Middle frontal gyrus (tissue), 1 donor: ENCODE results near the gene C14orf180.
"Not testable (repeated sequence)": the region's sequence is repeated elsewhere in the genome, so short reads cannot be mapped to it uniquely, and the experiment has no call there.

ENCODE experiments used
- DNase-seq: peaks from one replicate; pipeline ENCODE4 v3.0.0-alpha.2; 2015; ENCODE audit warnings: low spot score; ENCODE audit errors: extremely low spot score

The C14orf180 gene

DNA sequence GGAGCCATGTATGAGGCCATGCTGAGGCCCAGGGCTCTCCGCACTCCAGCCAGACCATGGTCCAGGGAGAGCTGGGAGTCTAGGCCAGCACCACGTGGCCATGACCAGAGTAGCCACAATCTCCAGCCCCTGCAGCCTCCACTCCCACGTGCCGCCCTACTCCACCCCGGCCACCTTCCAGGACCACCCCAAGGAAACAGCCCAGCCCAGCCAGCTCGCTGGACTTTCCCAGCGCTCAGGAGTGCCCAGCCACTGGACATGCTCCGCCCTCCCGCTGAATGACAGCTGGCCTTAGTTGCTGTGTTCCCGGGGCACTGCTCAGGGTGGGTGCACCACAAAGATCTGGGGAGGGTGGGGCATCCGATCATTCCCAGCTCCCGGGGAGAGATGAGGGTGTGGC is 2.1 kb upstream of the C14orf180 start:
- no peak for DNase-seq

DNA sequence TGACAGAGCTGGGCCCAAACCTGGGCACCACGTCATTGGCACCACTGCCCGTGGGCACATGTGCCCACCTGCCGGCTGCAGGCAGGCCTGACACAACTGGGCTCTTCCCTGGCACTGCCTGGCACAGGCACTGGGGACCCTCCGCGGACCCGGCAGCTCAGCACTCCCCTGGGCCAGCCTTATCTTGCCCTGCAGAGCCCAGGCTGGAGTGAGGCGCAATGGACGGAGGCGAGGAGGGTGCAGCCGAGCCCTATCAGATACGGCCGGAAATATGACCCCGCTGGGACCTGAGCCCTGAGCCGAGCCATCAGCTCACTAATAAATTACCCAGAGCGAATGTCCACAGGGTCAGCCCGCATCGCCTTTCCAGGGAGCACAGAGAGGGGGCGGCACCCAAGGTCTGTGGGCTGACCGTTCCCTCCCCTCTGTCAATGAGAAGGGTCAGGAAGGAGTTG is 1.7 kb upstream of the C14orf180 start:
- no peak for DNase-seq

DNA sequence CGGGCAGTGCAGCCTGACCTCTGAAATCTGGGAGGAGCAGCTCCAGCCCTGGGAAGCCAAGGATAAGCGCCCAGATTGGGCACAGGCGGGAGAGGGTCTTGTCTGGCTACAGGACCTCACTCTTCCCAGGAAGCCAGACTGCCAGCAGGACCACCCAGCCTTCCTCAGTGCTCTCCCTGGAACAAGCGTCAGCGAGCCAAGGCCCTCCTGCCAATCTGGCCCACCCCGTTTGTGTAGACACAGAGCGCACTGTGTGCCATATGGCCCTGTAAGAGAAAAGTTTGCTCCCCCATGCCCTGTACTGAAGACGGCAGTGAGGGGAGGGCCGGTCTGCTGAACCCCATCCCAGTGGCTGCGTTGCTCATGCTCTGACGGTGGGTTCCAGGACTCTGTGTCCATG is 1.2 kb upstream of the C14orf180 start:
- DNase-seq = no peak

DNA sequence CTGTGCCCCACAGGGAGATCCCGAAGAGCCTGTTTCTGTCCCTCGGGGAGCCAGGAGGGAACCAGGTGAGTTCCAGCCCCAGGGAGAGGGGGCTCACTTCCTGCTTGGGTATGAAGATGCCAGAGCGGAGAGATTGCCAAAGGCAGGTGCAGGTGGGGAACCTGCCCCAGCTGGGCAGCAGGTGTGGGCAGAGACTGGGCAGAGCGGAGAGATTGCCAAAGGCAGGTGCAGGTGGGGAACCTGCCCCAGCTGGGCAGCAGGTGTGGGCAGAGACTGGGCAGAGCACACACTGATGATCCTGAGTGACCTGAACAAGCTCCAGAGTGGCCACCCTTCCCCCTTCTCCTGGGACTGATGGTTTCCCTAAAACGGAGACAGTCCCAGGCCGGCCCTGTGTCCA is 375 bp downstream of the C14orf180 start:
- DNase-seq = not testable (repeated sequence)

DNA sequence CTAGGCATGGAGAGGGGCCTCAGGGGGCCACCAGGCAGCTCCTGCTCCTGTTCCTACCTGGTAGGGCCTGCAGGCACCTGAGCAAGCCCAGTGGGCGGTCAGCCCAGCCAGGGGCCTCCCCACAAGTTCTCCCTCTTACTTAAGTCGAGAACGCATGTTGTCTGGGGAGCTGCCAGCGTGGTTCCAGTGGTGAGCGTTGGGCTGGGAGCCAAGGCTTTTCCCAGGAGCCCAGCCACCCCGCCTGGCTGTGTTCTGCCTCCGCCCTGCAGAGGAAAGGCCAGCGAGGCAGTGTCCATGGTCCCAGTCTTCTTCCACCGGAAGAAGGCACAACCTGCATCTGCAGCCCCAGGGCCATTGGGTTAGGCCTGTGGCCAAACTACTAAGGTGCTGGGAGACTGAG is 1.4 kb downstream of the C14orf180 start:
- DNase-seq = no peak

DNA sequence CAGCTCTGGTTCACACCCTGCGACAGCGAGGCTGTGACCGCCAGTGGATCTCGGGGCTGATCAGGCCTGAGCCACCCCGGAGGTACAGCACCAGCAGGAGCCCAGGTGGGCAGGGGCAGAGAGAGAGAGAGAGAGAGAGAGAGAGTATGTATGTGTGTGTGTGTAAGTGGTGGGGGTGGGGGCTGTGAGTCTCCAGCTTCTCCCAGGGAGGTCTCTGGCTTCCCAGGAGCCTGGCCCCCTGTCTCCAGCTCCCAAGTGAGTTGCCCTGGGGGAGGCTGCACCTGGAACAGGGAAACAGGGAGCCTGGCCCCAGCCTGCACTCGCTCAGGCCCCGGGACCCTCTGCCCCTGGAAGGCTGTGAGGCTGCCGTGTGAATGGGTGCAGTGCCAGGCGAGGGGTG is 2.0 kb downstream of the C14orf180 start:
- no peak for DNase-seq

DNA sequence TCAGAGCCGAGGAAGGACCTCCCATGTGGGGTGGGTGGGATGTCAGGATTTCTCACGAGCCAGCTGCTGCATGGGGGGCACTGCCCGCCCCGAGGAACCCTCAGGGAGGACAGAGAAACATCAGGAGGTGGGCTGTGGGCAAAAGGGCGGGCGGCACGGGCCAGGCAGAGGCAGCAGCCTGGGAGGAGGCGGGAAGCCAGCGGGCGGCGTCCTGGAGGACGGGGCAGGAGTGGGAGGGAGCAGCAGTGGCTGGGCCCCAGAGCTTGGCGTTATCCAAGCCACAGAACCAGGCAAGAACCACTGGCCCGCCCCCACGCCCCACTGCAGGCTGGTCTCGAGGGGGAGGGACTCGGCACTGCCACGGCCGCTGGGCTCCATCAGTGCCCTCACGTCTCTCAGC is 2.4 kb downstream of the C14orf180 start:
- DNase-seq = no peak

DNA sequence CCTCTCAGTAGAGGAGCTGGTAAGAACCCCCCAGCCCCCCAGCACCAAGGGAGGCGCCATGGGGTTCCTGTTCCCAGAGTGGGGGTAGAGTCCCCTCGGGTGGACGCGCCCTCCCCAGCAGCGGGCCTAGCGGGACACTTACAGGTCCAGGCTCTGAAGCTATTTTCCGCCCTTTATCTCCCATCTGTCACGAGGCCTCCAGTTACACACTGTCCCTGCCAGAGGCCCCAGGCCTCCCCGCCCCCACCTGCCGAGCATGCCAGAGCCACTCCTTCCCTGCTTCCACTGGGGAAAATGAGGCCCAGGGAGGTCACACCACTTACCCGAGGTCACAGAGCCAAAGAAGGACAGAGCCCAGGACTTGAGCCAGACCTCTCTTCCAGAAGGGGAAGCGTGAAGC is 3.1 kb downstream of the C14orf180 start:
- no peak for DNase-seq

DNA sequence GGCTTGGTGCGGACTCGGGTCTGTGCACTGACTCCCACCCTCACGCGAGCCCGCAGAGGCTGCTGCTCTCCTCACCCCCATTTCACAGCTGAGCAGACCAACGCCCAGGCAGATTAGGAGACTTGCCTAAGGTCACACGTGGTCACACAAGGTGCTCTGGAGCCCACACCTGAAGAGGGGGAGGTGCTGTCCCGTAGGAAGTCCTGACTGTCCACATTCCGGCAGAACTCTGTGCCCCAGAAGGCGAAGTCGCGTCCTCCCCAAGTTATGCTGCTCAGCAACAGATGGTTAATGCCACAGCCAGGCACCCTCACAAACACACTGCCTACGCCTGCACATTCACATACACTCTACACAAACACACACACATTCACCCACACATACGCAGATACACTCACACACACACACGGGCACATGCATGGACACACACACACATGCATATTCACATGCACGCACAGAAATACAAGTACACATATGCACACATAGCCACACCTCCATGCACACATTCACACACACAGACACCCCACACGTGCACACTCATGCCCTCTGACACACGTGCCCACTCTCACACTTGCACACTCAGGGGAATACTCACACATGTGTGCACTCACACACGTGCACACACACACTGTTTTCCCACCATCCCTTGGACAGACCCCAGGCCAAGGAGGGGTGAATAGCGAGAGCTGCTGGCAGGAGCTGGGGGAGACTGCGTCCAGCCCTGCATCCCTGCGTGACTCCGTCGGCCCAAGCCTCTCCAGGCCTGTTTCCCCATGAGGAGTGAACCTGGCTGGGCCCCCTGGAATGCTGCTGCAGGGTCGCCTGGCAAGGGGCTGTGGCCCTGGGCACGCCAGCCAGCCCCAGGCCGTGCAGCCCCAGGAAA is 4.1 kb downstream of the C14orf180 start:
- no peak for DNase-seq

DNA sequence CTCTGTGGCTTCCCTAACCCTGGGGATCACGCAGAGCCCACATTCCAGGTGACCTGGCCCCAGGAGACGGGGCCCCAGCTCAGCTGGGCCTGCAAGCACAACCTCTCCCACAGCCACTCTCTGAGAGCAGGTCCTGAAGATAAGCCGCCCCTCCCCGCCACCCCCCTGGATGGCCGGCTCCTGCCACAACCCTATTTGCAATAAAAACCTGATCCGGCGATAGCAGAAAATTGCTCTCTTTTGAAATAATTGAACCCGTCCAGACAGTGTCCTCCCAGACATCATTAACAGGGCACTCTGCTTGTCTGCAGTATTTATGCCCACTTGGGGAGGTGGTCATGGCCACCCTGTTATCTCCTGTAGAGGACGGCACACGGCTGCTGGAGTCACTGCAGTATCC is 5.0 kb downstream of the C14orf180 start:
- DNase-seq = no peak

DNA sequence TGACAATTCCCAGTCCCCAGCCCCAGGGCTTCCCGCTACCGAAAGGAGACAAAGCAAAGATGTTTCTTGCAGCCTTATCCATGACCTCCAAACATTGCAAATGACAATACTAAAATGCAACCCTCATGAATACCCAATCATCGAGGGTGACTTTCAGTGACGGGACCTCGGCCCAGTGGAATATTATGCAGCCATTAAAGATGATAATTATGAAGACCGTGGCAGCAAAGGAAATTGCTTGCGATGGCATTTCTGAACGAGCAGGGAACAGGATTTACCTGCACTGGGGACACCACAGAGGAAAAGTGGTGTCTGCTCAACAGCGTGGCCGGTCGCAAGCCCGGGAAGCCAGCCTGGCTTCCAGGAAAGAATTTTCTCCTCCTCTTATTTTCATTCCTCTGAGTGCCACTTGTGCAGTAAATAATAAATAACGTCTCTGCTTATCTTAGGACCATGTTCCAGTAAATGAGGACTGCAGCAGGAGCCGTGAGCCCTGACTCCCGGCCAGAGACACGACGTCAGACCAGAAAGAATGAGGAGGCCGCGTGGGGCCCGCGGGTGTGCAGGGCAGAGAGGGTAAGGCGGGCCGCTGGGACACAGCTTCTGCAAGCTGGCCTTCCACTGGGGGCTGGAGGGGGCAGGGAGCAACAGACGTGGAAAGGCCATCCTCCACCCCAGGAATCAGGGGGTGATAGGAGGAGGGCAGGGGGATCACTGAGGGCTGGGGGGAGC is 6.6 kb downstream of the C14orf180 start:
- no peak for DNase-seq

DNA sequence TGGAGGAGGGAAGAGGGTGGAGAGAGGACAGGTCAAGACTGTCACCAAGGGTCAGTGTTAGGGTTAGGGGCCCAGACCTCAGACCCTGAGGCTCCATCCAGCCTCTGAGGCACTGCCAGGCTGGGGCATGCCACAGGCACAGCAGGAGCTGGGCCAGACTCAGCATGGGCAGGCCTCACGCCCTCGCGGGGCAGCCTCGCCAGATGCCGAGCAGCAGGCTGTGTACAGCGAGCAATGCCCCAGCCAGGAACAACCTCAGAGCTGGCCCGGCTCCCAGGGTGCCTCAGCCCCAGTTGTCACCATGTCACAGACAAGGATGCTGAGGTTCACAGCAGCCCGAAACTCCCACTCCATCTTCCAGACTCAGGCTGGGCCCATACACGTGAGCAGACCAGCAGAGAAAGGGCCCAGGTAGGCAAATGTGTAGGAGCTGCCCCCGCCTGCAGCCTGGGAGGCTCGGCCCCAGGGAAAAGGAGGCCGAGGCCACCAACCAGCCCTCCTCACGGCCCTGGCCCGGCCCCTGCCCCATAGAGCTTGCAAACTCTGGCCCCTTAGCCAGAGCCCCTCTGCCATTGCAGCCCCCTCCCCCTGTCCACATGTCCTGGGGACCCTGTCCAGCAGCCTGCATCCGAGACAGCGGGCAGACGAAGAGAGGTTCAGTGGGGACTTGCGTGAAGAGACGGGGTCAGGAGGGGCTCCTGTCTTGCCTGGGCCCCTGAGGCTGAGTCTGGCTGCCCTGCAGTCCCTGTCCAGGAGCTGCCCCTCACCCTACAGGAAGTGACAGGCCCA is 7.5 kb downstream of the C14orf180 start:
- no peak for DNase-seq

DNA sequence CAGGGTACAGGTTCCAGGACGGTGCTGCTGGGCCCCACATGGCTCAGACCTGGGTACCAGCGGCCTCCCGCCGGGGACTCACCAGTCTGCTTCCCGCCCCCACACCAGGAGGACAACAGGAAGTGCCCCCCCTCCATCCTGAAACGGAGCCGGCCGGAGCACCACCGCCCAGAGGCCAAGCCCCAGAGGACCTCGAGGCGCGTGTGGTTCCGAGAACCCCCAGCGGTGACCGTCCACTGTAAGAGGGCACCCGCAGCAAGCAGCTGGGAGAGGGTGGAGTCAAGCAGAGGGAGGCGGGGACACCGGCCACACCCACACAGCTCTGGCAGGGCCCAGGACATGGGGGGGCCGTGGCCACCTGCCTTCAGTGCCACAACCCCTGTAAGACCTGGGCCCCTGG is 8.1 kb downstream of the C14orf180 start:
- DNase-seq = no peak

DNA sequence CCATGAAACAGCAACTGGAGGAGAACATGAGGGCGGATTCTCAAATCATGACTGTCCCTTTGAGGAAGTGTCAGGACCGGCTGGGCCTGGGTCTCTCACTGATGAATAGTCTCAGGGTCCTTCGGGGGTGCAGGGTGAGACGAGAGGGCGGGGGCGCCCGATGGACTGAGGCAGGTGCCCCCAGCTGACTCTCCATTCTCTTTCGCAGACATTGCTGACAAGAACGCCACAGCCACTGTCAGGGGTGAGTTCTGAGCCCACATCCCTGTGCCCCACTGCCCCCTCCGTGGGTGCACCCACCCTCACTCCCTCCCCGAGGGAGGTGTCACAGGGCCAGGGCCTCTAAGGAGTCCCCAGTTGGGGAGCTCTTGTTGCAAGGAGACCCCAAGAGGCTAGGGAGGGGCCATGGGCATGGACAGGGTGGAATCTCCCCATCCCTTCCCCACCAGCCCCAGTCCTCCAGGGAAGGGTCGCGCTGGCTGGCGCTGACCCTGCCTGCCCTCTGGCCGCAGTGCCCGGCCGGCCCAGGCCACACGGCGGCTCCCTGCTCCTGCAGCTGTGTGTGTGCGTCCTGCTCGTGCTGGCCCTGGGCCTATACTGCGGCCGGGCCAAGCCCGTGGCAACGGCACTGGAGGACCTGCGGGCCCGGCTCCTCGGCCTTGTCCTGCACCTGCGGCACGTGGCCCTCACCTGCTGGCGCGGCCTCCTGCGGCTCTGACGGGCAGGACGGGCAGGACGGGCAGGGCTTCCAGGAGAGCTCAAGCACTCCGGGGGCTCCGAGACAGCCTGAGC is 8.7 kb downstream of the C14orf180 start:
- no peak for DNase-seq

DNA sequence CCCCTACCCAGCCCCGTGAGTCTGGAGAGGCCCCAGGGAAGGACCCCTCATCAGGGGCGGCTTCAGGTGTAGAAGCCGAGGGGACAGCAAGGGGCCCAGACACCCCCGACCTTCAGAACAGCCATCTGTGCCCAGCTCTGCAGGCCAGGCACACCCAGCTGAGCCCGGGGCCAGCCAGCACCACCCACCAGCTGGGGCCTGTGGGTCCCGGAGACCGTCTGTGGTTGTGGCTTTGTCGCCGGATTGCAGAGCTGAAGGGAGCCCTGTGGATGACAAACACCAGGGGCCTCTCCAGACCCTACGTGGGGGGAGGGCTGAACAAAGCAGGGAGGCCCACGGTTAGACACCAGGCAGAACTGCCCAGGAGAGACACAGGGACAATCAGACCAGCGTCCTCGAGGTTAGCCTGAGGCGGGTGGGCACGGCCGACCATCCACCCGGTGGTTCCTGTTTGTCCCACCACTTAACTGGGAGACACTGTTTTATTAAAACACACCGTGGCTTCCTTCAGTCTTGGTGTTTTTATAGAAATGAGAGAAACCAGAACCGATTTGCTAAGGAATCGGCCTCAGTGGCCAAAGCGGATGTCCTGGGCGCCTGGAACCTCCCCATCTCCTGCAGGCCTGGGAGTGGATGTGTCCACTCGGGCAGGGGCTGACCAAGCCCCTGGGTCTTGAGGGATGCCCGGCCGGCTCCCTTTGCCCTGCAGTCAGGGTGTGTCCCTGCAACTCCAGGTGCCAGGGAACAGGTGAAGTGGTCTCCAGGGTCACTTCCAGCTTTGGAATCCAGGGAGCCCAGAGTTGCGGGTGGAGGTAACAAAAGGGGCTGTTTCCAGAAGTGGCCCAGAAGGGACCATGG is 10.0 kb downstream of the C14orf180 start:
- DNase-seq = no peak

DNA sequence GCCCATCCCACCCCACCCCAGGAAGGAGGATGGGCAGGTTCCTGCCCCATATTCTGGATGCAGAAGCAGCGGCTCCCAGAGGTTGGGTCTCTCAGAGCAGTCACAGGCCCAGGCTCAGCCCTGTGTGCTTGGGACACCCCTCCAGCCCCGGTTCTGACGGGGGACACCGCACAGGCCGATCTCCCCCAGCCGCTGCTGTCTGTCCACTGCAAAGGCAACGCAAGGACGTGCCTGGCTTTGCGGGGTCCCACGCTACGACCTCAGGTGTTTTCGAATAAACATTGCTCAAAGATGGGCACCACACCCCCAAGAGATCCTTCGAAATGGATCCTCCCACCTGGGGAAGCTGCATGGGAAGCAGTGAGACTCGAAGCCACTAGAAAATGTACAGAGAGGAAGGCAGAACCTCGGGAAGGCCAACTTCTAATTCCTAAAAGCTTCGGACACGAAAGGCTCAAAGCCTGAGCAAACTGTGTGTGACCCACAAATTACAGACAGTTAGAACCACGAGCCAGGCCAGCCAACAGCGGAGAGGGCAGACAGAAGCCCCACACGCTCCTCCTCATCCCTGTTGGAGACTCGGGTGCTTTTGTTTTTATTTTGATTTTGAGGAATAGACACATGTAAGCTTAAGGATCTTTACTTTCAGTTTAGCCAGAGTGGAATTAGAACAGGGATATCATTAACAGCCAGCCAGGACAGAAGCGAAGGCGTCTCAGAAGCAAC is 10.8 kb downstream of the C14orf180 start:
- DNase-seq = no peak

DNA sequence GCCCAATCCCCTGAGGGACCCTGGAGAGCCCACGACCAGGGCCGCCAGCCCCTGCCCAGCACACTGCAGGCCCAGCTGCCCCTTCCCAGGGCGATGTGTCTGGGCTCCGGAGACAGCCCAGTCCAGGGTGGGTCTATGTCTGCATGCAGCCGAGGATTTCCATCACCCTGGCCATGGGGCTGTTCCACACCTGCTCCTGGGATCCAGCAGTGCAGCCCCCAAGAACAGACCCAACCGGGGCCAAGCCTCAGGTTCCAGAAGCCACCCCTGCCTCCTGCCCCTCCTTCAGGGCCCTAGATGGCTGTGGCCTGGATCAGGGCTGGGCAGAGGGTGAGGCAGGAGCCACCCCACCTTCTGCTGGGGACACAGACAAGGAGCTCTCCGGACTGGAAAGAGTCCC is 11.5 kb downstream of the C14orf180 start:
- DNase-seq = no peak

DNA sequence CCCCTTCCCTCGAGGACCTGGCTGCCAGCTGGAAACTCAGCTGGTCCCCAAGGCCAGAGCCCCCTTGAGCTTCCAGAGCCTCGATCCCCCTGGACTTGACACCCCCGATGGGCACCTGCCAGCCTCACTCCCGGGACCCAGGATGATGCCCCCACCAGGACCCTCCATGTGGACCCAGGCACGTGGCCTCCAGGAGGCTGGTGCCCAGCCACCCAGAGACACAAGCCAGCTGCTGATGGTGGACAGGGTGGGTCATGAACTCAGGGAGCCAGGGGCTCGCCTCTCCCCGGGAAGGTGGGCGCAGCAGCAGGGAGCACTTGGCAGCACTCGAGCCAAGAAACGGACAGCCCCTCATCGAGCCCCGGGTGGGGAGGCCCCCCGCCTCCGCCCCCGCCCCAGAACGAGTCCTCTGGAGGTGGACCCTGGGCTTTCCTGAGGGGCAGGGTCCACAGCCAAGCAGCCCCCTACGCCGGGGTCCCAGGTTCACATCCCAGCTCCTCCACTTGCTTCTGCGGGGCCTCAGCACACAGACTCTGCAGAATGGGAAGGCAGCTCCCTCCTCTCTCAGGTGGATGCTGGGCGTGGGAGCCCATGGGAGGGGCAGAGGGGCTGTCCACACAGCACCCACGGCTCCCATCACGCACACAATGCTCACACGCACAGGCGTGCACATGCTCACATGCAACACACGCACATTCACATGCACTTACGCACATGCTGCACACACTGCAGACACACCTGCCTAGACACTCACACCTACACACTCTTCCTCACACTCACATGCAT is 12.1 kb downstream of the C14orf180 start:
- DNase-seq = no peak

DNA sequence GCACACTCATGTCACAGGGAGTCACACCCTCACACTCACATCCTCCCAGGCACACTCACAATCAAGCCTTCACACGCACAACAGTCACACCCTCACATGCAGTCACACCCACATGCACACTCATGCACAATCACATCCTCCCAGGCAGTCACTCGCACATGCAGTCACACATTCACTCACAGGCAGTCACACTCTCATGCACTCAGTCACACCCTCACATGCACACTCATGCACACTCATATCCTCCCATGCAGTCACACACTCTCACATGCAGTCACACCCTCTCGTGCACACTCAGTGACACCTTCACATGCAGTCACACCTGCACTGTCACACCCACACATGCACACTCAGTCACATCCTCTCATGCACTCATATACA is 12.7 kb downstream of the C14orf180 start:
- DNase-seq = no peak
